Measurements from ENCODE around the gene CREB3L2.
A peak's percentile ranks its signal among the peaks of the same experiment; 100 is the strongest.
"Not testable (repeated sequence)": the region's sequence is repeated elsewhere in the genome, so short reads cannot be mapped to it uniquely, and the experiment has no call there.

Gene CREB3L2

DNA sequence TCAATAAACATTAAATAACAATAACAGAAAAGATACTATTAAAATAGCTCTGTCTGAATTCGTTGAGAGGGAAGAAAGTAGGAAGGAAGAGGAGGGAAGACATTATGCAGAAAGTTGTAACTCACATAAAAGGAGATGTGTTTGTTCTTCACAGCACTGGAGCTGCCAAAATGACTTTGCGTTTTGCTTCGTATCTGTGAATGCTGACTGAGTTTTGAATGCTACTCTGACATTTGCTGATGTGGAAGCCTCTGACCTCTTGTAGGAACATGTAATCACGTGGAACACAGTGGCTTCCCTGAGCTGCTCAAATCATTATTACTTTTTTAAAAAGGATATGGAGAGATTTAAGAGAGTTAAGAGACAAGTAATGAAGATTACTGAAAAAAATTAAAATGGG is 139.5 kb downstream of the CREB3L2 start:
- DNase-seq: no peak

DNA sequence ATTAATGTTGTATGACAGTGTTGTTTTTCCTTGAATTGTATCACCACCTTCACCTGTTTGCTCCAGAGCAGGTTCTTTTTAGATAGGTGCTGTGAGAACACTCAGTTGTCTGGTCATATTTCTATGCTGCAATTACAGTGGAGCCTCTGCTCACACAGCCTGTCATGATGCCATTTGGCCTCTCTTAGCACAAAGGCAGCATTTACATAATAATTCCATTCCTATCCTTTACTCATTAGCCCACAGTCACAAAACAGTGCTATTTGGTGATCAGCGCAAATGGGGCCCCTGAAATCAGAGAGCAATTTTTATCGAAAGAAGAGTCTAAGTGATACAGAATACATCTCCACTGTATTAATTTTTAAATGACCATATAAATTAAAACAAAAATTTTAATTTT is 141.3 kb downstream of the CREB3L2 start:
- no peak for DNase-seq

DNA sequence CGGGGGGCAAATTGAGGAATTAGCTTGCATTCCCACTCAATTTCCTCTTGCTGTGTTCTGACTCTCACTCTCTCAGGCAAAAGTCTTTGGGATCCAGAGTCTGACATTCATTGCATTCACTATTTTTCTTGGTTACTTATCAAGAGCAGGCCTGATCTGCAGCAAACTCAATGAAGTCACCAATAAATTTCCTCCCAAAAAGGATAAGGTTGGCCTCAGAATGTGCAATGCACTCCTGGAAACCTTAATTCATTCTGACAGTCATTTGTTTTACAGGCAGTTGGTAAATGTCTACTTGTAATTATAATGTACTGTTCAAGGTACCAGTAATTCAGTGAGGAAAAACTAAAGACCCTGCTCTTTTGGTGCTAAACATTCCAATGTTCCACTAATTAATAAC is 148.8 kb downstream of the CREB3L2 start:
- DNase-seq: no peak

- DNase-seq: no peak
Observed at GRCh38 chr7:137852108-137852507, 149.8 kb downstream of the CREB3L2 start.

- DNase-seq: peak; percentile 18
Observed at GRCh38 chr7:137850972-137851945, 150.6 kb downstream of the CREB3L2 start.

DNA sequence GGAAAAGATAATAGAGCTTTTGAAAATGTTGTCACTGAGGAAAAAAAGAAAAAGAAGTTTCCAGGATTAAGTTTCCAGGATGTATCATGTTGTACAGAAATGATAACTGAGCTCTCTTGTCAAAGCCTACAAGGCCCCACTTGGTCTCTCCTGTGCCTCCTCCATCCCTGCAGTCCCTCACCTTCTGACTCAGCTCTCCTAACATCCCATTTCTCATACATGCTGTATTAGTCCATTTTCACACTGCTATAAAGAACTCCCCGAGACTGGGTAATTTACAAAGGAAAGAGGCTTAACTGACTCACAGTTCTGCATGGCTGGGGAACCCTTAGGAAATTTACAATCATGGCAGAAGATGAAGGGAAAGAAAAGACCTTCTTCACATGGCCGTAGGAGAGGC is 151.3 kb downstream of the CREB3L2 start:
- DNase-seq: no peak

- DNase-seq: no peak
Observed at GRCh38 chr7:137848095-137848494, 153.8 kb downstream of the CREB3L2 start.

- peak; percentile 34 for DNase-seq
Observed at GRCh38 chr7:137847568-137848050, 154.3 kb downstream of the CREB3L2 start.

DNA sequence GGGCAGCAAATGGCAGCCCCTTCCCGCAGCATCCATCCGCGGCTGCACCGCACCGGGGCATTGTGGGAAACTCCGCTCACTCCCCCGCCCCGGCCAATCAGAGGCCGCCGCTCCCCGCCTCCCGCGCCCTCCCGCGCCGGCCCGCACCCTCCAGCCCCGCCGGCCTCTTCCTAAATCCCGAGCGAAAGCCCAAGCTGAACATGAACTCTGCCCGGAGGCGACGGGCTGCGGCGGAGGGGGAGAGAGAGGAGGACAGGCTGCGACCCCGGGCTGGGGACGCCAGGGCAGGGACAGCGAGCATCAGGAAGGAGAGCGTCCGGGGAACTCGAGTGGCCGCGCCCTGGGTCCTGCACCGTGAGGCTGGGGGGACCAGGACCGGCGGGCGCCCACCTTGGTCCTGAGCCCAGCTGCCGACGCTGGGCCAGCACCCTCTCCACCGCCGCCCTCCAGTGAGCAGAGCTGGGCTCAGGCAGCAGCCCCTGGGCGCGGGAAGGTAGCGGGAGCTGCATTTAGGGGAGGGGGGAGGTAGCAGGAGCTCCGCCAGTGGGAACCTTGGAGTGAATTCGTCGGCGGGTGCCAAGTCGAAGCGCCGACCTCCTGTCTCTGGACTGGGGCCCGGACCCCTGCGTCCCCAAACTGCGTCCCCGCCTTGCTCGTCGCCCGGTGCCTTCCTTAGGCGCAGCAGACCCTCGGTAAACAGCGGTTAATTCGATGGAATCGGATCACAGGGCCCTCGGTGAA is 154.9 kb downstream of the CREB3L2 start, which contains the start of gene DGKI:
DGKI (minus strand) TSS at position 148 of the 741 bp plus-strand sequence.
- DNase-seq: peak; percentile 57

DNA sequence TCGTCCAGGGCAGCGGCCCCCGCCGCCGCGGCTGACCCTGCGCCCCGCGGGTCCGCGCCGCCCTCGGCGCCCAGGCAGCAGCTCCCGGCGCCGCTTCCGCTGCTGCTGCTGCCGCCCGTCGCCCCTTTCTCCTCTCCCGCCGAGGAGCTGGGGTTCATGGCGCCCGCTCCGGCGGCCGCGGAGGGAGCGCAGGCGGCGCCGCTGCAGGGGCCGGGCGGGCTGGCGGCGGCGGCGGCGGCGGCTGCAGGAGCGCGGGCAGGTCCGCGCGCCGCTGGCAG is 155.4 kb downstream of the CREB3L2 start:
- DNase-seq: no peak

GRCh38 chr7:137844677-137845425 is 157.0 kb downstream of the CREB3L2 start:
- no peak for DNase-seq

DNA sequence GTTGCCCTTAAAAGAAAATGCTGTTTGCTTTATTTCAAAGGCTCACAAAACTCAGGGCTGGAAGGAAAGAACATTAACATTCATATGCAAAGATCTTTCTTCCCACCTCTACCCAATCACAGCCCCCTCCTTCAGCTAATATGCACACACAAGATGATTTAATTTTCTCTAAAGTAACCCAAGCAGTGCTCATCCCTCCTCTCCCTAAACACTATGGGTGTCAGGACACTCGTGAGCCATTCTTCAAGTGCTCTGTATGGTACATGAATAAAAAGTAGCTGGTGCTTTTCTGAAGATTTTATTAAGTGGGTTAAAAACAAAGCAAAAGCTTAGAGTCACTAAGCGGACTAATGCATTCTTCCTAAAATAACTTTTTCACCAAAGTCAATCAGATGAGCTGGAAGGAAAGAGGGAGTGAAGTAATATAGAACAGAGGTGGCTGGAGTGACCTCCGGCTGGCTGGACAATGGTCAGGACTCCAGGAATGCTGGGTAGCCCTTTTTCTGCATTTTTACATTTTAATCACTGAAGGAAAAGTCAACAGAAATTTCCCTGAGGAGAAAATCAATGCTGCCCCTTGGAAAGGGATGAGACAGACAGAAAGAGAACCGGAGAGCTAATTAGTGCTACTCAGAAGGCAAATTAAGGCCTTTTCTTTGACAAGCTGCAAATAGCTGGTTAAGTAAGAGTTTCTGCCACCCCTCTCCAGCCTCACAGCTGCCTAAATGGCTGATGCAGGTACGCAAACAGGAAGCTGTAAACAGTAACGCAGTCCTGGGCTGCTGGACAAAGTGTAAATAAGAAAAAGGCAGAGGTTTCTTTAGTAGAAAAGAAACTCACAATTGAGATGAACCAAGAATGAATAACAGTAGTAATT is 161.7 kb downstream of the CREB3L2 start:
- no peak for DNase-seq

GRCh38 chr7:137838706-137839315 is 163.1 kb downstream of the CREB3L2 start:
- DNase-seq: no peak

GRCh38 chr7:137836541-137836940 is 165.3 kb downstream of the CREB3L2 start:
- DNase-seq: no peak

DNA sequence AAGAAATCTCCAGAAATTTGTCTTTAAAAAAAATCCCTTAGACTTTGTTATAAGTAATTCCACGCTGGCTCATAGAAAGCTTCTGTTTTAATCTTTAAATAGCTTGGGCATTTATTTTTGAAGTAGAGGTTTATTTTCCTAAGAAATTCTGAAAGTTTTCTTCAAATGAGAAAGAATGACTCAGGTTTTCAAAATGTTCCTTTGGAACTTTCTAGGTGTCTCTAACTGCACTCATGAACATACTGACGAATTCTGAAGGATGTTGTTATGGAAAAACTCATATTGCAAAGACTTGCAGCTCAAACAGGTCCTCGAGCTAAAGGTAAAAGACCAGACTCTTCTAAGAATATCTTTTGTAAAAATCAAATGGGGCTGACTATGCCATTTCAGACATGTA is 165.8 kb downstream of the CREB3L2 start:
- no peak for DNase-seq

- DNase-seq: no peak
Observed at GRCh38 chr7:137835486-137836112, 166.3 kb downstream of the CREB3L2 start.

DNA sequence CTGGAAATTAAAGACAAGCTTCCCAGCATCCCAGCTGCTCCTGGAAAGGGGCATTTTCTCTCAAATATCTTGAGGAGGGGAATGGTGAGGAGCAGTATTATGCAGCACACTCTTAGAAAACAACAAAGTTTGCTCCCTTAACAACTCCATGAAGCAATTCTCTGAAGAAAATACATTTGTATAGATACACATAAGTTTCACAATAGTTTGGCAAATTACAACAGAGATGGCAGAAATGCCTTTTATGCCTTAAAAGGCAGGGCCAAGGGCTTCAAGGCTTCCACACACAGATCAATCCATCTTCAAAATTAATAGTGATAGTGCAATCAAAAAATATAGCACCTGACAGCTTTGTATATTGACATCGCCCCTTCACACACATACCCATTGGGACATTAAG is 167.3 kb downstream of the CREB3L2 start:
- DNase-seq: no peak

GRCh38 chr7:137832990-137833389 is 168.9 kb downstream of the CREB3L2 start:
- not testable (repeated sequence) for DNase-seq

GRCh38 chr7:137832382-137832781 is 169.5 kb downstream of the CREB3L2 start:
- no peak for DNase-seq

- not testable (repeated sequence) for DNase-seq
Observed at GRCh38 chr7:137831555-137831954, 170.3 kb downstream of the CREB3L2 start.

DNA sequence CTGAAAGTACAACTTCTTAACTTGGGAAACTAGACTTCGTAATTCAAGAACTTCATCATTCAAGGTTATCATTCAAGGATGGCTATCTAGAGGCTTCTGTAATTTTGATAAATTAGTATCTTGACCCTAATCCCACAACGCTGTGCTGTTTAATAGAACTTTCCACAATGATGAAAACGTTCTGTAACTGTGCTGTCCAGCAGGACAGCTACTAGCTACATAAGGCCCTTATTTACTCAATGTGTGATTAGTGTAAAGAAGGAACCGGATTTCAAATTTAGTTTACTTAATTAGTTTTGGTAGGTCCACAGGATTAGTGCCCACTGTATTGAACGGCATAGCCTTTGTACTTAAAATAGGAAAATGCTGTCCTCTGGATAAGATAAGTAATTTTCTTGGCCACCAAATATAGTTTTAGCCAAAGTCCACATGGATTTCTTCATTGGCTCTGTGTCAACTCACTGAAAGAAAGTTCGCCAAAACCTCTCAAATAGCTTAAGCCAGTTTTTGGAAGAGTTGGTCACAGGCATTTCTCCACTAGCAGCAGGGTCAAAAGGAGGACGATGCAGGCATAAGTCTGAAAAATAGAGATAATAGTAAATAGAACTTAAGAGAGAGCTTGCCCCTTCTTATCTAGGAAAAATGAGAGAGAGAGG is 172.4 kb downstream of the CREB3L2 start:
- DNase-seq: no peak

Data from activated CD4-positive, alpha-beta T cell treated with anti-CD3 and anti-CD28 coated beads, Interleukin-10, Interleukin-2, amounts not matched to agents 100 ng/mL and 50 ng/mL, durations not matched to agents 16 hours and 8 hours (primary cell).